ENCODE measurements around the gene SLC26A4.
"Not testable (repeated sequence)": the region's sequence is repeated elsewhere in the genome, so short reads cannot be mapped to it uniquely, and the experiment has no call there.

Gene SLC26A4

GRCh38 chr7:107631588-107632491 is 28.8 kb upstream of the SLC26A4 start:
- WGBS, 2 experiments (ENCODE audit: insufficient coverage in 2 of 2): 90 to 94% methylated on average over 11 to 12 of the region's 12 CpGs
- Histone ChIP-seq H3K4me1 (ENCODE audit: control insufficient read depth, insufficient read depth, low read length, poor library complexity, severe bottlenecking) (no peaks in the 10 kb centered on the region), H3K4me3 (ENCODE audit: extremely low read depth, insufficient read depth, low read length, poor library complexity, severe bottlenecking) (no peak overlapping the region), H3K27ac (ENCODE audit: low read depth, low read length, severe bottlenecking) (no peak overlapping the region), H3K9me3 (ENCODE audit: control insufficient read depth, low read length) (no peaks in the 10 kb centered on the region), H3K36me3 (ENCODE audit: control insufficient read depth, insufficient read depth, low read length) (no peaks in the 10 kb centered on the region)

- no peaks in the 10 kb centered on the region for H3K36me3 ChIP-seq (ENCODE audit: control insufficient read depth, insufficient read depth, low read length)
- 83 to 91% methylated on average over 2 of the region's 2 CpGs for WGBS, 2 experiments (ENCODE audit: insufficient coverage in 2 of 2)
- H3K4me1 ChIP-seq (ENCODE audit: control insufficient read depth, insufficient read depth, low read length, poor library complexity, severe bottlenecking): no peaks in the 10 kb centered on the region
- H3K4me3 ChIP-seq (ENCODE audit: extremely low read depth, insufficient read depth, low read length, poor library complexity, severe bottlenecking): no peak overlapping the region
- no peak overlapping the region for H3K27ac ChIP-seq (ENCODE audit: low read depth, low read length, severe bottlenecking)
- no peaks in the 10 kb centered on the region for H3K9me3 ChIP-seq (ENCODE audit: control insufficient read depth, low read length)
Measured at GRCh38 chr7:107632492-107632865, 28.1 kb upstream of the SLC26A4 start.

DNA sequence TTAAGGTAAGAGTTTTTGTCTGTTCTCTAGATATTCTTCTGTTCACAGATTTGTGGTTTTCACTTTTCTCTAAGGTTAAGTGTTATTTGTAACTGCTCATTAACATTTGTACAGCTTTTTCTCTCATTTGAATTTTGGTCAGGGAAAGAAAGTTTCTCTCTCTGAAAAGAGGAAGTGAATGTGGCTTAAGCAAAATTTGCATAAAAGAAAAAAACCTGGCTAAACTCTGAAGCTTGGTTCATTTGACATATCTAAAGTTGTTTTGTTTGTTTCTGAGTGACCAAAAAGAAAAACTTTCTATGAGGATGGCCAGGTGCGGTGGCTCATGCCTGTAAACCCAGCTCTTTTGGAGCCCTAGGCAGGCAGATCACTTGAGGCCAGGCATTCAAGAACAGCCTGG is 22.0 kb upstream of the SLC26A4 start:
- no peak overlapping the region for H3K4me3 ChIP-seq (ENCODE audit: extremely low read depth, insufficient read depth, low read length, poor library complexity, severe bottlenecking)
- no peaks in the 10 kb centered on the region for H3K9me3 ChIP-seq (ENCODE audit: control insufficient read depth, low read length)
- WGBS, 2 experiments (ENCODE audit: insufficient coverage in 2 of 2): 67 to 82% methylated on average over 1 of the region's 1 CpG
- no peaks in the 10 kb centered on the region for H3K36me3 ChIP-seq (ENCODE audit: control insufficient read depth, insufficient read depth, low read length)
- no peak overlapping the region for H3K27ac ChIP-seq (ENCODE audit: low read depth, low read length, severe bottlenecking)
- no peaks in the 10 kb centered on the region for H3K4me1 ChIP-seq (ENCODE audit: control insufficient read depth, insufficient read depth, low read length, poor library complexity, severe bottlenecking)

DNA sequence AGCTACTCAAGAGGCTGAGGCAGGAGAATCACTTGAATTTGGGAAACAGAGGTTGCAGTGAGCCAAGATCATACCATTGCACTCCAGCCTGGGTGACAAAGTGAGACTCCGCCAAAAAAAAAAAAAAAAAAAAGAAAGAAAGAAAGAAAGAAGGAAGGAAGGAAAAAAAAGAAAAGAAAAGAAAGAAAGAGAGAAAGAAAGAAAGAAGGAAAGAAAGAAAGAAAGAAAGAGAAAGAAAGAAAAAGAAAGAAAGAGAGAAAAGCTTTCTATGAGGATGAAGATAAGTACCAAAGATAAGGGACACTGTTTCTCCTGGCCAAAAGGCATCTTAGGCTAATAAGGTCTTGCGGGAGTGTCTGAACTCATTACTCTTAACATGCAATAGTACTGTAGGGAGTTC is 21.6 kb upstream of the SLC26A4 start:
- 100% methylated on average over 1 of the region's 2 CpGs; no CpG with 5 or more reads in 1 of the 2 experiments for WGBS, 2 experiments (ENCODE audit: insufficient coverage in 2 of 2)
- not testable (repeated sequence) for H3K36me3 ChIP-seq (ENCODE audit: control insufficient read depth, insufficient read depth, low read length); H3K4me1 ChIP-seq (ENCODE audit: control insufficient read depth, insufficient read depth, low read length, poor library complexity, severe bottlenecking); H3K27ac ChIP-seq (ENCODE audit: low read depth, low read length, severe bottlenecking); H3K4me3 ChIP-seq (ENCODE audit: extremely low read depth, insufficient read depth, low read length, poor library complexity, severe bottlenecking); H3K9me3 ChIP-seq (ENCODE audit: control insufficient read depth, low read length)

GRCh38 chr7:107641676-107642075 is 19.0 kb upstream of the SLC26A4 start:
- Histone ChIP-seq H3K9me3 (ENCODE audit: control insufficient read depth, low read length) (no peaks in the 10 kb centered on the region), H3K36me3 (ENCODE audit: control insufficient read depth, insufficient read depth, low read length) (no peaks in the 10 kb centered on the region), H3K27ac (ENCODE audit: low read depth, low read length, severe bottlenecking) (no peak overlapping the region), H3K4me3 (ENCODE audit: extremely low read depth, insufficient read depth, low read length, poor library complexity, severe bottlenecking) (no peak overlapping the region), H3K4me1 (ENCODE audit: control insufficient read depth, insufficient read depth, low read length, poor library complexity, severe bottlenecking) (no peaks in the 10 kb centered on the region)
- WGBS, 2 experiments (ENCODE audit: insufficient coverage in 2 of 2): 86% methylated on average over 1 of the region's 1 CpG; no CpG with 5 or more reads in 1 of the 2 experiments

GRCh38 chr7:107642501-107642900 is 18.1 kb upstream of the SLC26A4 start:
- Histone ChIP-seq H3K9me3 (ENCODE audit: control insufficient read depth, low read length) (no peaks in the 10 kb centered on the region), H3K4me1 (ENCODE audit: control insufficient read depth, insufficient read depth, low read length, poor library complexity, severe bottlenecking) (no peaks in the 10 kb centered on the region)
- 92 to 96% methylated on average over 2 of the region's 4 CpGs for WGBS, 2 experiments (ENCODE audit: insufficient coverage in 2 of 2)

GRCh38 chr7:107643407-107643806 is 17.2 kb upstream of the SLC26A4 start:
- H3K4me1 ChIP-seq (ENCODE audit: control insufficient read depth, insufficient read depth, low read length, poor library complexity, severe bottlenecking): no peaks in the 10 kb centered on the region
- H3K36me3 ChIP-seq (ENCODE audit: control insufficient read depth, insufficient read depth, low read length): no peaks in the 10 kb centered on the region
- WGBS, 2 experiments (ENCODE audit: insufficient coverage in 2 of 2): no CpG with 5 or more reads among the region's 1 CpG

More at GRCh38 chr7:107642501-107642900, 18.1 kb upstream of the SLC26A4 start:
- Histone ChIP-seq H3K4me3 (ENCODE audit: extremely low read depth, insufficient read depth, low read length, poor library complexity, severe bottlenecking) (no peak overlapping the region), H3K27ac (ENCODE audit: low read depth, low read length, severe bottlenecking) (no peak overlapping the region), H3K36me3 (ENCODE audit: control insufficient read depth, insufficient read depth, low read length) (no peaks in the 10 kb centered on the region)

GRCh38 chr7:107643938-107644308 is 16.7 kb upstream of the SLC26A4 start:
- Histone ChIP-seq H3K27ac (ENCODE audit: low read depth, low read length, severe bottlenecking) (no peak overlapping the region), H3K9me3 (ENCODE audit: control insufficient read depth, low read length) (no peaks in the 10 kb centered on the region), H3K4me1 (ENCODE audit: control insufficient read depth, insufficient read depth, low read length, poor library complexity, severe bottlenecking) (no peaks in the 10 kb centered on the region), H3K4me3 (ENCODE audit: extremely low read depth, insufficient read depth, low read length, poor library complexity, severe bottlenecking) (no peak overlapping the region), H3K36me3 (ENCODE audit: control insufficient read depth, insufficient read depth, low read length) (no peaks in the 10 kb centered on the region)
- 88 to 100% methylated on average over 1 of the region's 1 CpG for WGBS, 2 experiments (ENCODE audit: insufficient coverage in 2 of 2)

More at GRCh38 chr7:107643407-107643806, 17.2 kb upstream of the SLC26A4 start:
- Histone ChIP-seq H3K4me3 (ENCODE audit: extremely low read depth, insufficient read depth, low read length, poor library complexity, severe bottlenecking) (no peak overlapping the region), H3K27ac (ENCODE audit: low read depth, low read length, severe bottlenecking) (no peak overlapping the region), H3K9me3 (ENCODE audit: control insufficient read depth, low read length) (no peaks in the 10 kb centered on the region)

DNA sequence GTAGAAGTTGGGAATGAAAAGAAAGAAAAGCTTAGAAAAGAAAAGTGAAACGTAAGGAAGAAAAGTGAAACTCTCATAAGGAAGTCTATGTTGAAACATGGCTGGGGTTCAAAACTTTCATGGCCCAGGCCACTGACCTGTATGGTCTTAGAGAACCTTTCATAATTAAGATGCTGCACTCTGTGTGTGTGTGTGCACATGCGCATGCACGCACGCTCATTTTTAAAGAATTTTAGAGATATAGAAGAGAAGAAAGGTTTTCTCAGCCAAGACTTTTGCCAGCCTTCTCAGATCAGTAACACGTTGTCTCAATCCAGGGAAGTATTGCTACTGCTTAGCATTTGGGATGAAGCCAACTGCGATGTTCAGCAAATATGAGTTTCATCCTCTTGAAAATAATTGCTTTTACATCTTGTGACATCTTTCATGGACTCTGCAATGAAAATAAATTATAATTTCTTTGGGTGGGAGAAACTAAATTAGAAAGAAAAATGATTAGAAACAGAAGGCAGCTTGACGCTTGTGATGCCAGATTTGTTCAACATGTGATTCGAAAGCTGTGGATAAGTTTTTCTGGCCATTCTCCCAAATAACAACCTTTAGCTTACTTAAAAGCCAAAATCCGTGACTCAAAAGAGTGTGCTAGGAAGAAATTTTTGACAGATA is 16.2 kb upstream of the SLC26A4 start:
- H3K9me3 ChIP-seq (ENCODE audit: control insufficient read depth, low read length): no peaks in the 10 kb centered on the region
- H3K27ac ChIP-seq (ENCODE audit: low read depth, low read length, severe bottlenecking): no peak overlapping the region
- H3K36me3 ChIP-seq (ENCODE audit: control insufficient read depth, insufficient read depth, low read length): no peaks in the 10 kb centered on the region
- 92 to 96% methylated on average over 5 to 7 of the region's 9 CpGs for WGBS, 2 experiments (ENCODE audit: insufficient coverage in 2 of 2)
- no peak overlapping the region for H3K4me3 ChIP-seq (ENCODE audit: extremely low read depth, insufficient read depth, low read length, poor library complexity, severe bottlenecking)
- H3K4me1 ChIP-seq (ENCODE audit: control insufficient read depth, insufficient read depth, low read length, poor library complexity, severe bottlenecking): no peaks in the 10 kb centered on the region

GRCh38 chr7:107652642-107653041 is 8.0 kb upstream of the SLC26A4 start:
- Histone ChIP-seq H3K4me3 (ENCODE audit: extremely low read depth, insufficient read depth, low read length, poor library complexity, severe bottlenecking) (no peak overlapping the region), H3K9me3 (ENCODE audit: control insufficient read depth, low read length) (no peaks in the 10 kb centered on the region), H3K4me1 (ENCODE audit: control insufficient read depth, insufficient read depth, low read length, poor library complexity, severe bottlenecking) (no peaks in the 10 kb centered on the region), H3K27ac (ENCODE audit: low read depth, low read length, severe bottlenecking) (no peak overlapping the region), H3K36me3 (ENCODE audit: control insufficient read depth, insufficient read depth, low read length) (no peaks in the 10 kb centered on the region)
- 83 to 100% methylated on average over 2 to 3 of the region's 5 CpGs for WGBS, 2 experiments (ENCODE audit: insufficient coverage in 2 of 2)

DNA sequence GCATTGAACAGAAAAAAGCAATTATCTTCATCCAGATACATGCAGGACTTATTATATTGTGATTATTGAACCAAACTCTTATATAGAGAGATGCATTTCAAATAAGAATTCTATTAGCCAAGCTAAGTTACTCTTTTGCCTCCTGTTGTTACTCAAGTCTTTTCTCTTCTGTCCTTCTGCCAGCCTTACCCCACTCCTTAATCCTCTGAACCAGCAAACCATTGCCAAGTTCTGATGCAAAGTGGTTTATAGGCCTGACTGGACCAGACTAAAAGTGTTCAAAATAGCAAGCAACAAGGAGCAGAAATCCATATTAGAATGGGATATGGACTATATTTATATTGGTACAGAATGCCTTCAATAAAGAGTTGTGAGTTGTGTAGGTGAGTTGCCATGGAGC is 2.2 kb upstream of the SLC26A4 start:
- H3K27ac ChIP-seq (ENCODE audit: low read depth, low read length, severe bottlenecking): no peak overlapping the region
- no peaks in the 10 kb centered on the region for H3K9me3 ChIP-seq (ENCODE audit: control insufficient read depth, low read length)
- no peaks in the 10 kb centered on the region for H3K36me3 ChIP-seq (ENCODE audit: control insufficient read depth, insufficient read depth, low read length)
- peaks cover 7% of the 10 kb centered on the region for H3K4me1 ChIP-seq (ENCODE audit: control insufficient read depth, insufficient read depth, low read length, poor library complexity, severe bottlenecking)
- no peak overlapping the region for H3K4me3 ChIP-seq (ENCODE audit: extremely low read depth, insufficient read depth, low read length, poor library complexity, severe bottlenecking)
